ENCODE data around the gene ANP32A.

ANP32A gene

DNA sequence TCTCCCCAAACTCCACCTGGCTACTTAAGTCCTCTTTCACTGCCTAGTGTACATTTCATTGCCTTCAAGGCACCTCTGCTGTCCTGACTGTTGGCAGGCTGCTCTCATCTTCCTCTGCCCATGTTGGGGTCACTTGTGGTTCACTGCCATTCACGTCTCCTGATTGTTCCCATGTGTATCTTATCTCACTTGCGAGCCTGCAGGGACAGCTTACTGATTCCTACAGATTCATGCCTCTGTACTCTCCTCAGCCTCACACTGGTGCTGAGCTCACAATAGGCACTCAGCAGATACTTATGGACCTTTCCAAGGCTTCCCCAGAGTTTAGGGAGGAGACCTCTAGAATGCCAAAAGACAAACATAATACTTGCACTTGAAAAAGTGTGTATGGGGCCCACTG, 28.8 kb upstream of the ANP32A start:
- TF ChIP-seq, protein P1, sequence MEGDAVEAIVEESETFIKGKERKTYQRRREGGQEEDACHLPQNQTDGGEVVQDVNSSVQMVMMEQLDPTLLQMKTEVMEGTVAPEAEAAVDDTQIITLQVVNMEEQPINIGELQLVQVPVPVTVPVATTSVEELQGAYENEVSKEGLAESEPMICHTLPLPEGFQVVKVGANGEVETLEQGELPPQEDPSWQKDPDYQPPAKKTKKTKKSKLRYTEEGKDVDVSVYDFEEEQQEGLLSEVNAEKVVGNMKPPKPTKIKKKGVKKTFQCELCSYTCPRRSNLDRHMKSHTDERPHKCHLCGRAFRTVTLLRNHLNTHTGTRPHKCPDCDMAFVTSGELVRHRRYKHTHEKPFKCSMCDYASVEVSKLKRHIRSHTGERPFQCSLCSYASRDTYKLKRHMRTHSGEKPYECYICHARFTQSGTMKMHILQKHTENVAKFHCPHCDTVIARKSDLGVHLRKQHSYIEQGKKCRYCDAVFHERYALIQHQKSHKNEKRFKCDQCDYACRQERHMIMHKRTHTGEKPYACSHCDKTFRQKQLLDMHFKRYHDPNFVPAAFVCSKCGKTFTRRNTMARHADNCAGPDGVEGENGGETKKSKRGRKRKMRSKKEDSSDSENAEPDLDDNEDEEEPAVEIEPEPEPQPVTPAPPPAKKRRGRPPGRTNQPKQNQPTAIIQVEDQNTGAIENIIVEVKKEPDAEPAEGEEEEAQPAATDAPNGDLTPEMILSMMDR (conservative IDR thresholded peaks at IDR 0.05; ENCODE audit: low read depth), result no peak
- H3K27ac ChIP-seq, result no peak overlapping the region
- POLR2A ChIA-PET (ENCODE audit: low non-redundant PET), result no interaction called here
- CTCF ChIA-PET, result interaction anchor here (0.6 kb wide), 1 partner anchor 698 kb away, joined by 3 read pairs; no protein-coding TSS in a partner anchor
- no peak for DNase-seq (ENCODE audit: low spot score)

DNA sequence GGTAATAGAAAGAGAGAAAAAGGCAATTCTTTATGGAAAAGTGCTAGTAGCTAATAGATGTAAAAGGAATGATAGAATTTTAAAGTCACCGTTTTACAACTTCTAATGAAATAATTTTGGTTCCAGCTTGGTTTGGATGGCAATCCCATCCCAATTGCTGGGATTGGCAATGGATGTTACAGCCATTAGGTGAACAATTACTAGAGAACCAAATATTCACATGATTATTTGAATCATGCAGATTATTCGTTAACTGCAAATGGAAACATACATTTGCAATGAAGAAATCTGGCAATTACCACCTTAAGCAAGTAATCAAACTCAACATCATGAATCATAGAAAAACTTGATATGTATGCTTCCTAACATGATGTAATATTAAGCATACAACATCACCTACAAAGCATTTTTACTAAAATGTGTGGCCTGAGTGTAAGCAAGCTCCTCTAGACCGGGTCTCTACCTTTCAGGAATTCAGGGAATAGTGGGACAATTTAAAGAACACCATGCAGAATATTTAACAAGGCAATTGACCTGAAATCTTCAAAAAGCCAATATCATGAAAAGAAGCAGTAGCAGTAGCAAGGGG, 26.2 kb upstream of the ANP32A start:
- H3K27ac ChIP-seq, result no peak overlapping the region
- ChIA-PET POLR2A (ENCODE audit: low non-redundant PET) (no interaction called here), CTCF (interaction anchor here (0.6 to 0.7 kb wide), 2 partner anchors 297 to 600 kb away, joined by 3 read pairs; no protein-coding TSS in a partner anchor)
- no peak for DNase-seq (ENCODE audit: low spot score)
- TF ChIP-seq, protein P1 (conservative IDR thresholded peaks at IDR 0.05; ENCODE audit: low read depth), result no peak

- no peak for DNase-seq (ENCODE audit: low spot score)
- H3K27ac ChIP-seq, result no peak overlapping the region
- TF ChIP-seq, protein P1 (conservative IDR thresholded peaks at IDR 0.05; ENCODE audit: low read depth), result no peak
- ChIA-PET CTCF (no interaction called here), POLR2A (ENCODE audit: low non-redundant PET) (no interaction called here)
Observed at GRCh38 chr15:68844856-68845550, 24.3 kb upstream of the ANP32A start.

DNA sequence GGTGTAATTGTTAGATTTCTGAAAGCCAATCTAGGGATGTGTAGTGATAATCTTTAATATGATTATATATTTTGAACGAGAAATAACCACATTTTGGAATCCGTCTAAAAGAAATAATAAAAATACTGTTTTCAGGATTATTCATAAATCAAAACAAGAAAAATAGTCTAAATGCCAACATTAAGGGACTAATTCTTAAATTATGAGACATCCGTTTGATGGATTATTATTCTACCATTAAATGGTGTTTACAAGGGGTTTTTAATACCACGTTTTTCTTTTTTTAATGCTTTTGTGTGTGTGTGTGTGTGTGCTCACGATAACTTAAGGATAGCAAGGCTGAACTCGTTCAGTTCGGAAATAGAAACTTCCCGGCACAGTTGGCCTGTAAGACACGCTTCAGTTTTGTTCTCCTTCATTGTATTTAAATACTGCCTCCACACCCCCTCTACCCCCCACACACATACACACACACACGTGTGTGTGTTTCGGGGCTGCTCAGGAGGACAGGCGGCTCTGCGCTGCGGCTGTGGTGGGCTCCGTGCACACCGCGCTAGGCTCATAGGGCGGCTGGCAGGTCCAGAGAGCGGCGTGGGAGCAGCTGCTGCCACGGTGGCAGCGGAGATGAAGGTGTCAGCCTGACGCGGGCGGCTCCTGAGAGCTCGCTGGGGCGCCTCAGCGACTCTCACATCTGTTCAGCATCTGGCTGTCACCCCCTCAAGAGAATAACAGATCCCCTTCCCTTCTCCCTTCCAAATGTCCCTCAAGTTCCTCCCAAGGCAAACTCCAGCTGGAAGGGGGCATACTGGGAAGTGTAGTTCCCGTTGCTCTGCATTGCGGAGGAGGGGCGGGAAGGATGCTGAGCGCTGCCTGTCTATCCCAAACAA, 23.0 kb upstream of the ANP32A start:
- TF ChIP-seq, protein P1 (conservative IDR thresholded peaks at IDR 0.05; ENCODE audit: low read depth), result no peak
- CTCF ChIA-PET, result interaction anchor here (0.6 to 0.7 kb wide), 2 partner anchors 58 to 95 kb away, joined by 4 to 5 read pairs; no protein-coding TSS in a partner anchor
- POLR2A ChIA-PET (ENCODE audit: low non-redundant PET), result no interaction called here
- no peak overlapping the region for H3K27ac ChIP-seq
- no peak for DNase-seq (ENCODE audit: low spot score)

GRCh38 chr15:68842958-68843357, 22.3 kb upstream of the ANP32A start:
- no peak overlapping the region for H3K27ac ChIP-seq
- CTCF ChIA-PET, result no interaction called here
- TF ChIP-seq, protein P1 (conservative IDR thresholded peaks at IDR 0.05; ENCODE audit: low read depth), result no peak
- no peak for DNase-seq (ENCODE audit: low spot score)
- POLR2A ChIA-PET (ENCODE audit: low non-redundant PET), result no interaction called here

DNA sequence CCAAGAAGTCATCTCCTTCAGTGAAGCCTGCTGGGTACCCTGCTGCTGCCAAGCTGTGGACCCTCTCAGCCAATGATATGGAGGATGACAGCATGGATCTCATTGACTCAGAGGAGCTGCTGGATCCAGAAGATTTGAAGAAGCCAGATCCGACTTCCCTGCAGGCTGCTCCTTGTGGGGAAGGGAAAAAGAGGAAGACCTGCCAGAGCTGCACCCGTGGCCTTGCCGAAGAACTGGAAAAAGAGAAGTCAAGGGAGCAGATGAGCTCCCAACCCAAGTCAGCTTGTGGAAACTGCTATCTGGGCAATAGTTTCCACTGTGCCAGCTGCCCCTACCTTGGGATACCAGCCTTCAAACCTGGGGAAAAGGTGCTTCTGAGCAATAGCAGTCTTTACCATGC, 13.7 kb upstream of the ANP32A start:
- no peak for DNase-seq (ENCODE audit: low spot score)
- ChIA-PET POLR2A (ENCODE audit: low non-redundant PET) (no interaction called here), CTCF (interaction anchor here (1.0 kb wide), 1 partner anchor 91 kb away, joined by 3 read pairs; no protein-coding TSS in a partner anchor)
- H3K27ac ChIP-seq, result no peak overlapping the region
- TF ChIP-seq, protein P1 (conservative IDR thresholded peaks at IDR 0.05; ENCODE audit: low read depth), result no peak

Data from RWPE1 (cell line).